ENCODE results near the gene MROH2A.

MROH2A gene

DNA sequence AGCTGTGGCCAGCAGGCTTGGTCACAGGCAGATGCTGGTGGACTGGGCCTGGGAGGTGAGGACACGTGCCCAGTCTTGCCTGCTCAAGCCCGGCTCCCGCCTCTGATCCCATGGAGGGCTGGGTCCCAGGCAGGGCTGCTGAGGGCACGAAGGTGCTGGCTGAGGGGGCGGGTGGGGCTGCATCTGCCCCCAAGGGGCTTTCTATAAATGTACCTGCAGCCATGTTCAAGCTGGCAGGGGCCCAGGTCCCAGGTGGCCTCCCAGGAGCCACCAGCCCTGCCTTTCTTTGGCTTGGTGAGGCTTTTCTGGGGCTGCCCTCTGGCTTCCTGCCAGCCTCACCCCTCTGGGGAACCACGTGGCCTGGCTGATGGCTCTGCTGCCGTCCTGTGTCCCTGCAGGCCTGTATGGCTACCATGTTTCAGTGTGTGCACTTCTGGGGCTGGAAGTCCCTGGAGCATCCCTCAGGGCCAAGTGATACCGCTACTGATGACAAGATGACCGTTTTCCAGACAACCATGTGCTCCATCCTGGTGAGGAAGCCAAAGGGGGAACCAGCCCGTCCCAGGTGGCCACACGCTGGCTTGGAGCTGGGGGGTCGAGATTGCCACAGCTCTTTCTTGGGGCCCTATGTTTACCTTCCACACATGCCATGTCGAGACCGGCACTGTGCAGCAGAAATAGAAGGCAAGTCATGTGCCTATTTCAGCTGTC, 53.0 kb downstream of the MROH2A start:
- Histone ChIP-seq H3K9me3 (ENCODE audit: control insufficient read depth, insufficient read depth, low read depth, low read length) (no peaks in the 10 kb centered on the region), H3K36me3 (ENCODE audit: control insufficient read depth in 2 of 2, insufficient read depth in 1 of 2, low read length in 2 of 2) (peaks cover 5 to 34% of the 10 kb centered on the region in 2 experiments; a peak in 2 of 3 replicates), H3K4me3 (ENCODE audit: low read depth, low read length) (no peak overlapping the region), H3K27ac (ENCODE audit: extremely low read depth, low read depth, low read length) (no peak overlapping the region), H3K4me1 (ENCODE audit: control insufficient read depth, insufficient read depth, low read length) (no peaks in the 10 kb centered on the region)
- TF ChIP-seq HOXA7 (CRISPR knock-in tag; IDR thresholded peaks at IDR 0.05; ENCODE audit: borderline replicate concordance), result no peak
- TF ChIP-seq, protein P1, sequence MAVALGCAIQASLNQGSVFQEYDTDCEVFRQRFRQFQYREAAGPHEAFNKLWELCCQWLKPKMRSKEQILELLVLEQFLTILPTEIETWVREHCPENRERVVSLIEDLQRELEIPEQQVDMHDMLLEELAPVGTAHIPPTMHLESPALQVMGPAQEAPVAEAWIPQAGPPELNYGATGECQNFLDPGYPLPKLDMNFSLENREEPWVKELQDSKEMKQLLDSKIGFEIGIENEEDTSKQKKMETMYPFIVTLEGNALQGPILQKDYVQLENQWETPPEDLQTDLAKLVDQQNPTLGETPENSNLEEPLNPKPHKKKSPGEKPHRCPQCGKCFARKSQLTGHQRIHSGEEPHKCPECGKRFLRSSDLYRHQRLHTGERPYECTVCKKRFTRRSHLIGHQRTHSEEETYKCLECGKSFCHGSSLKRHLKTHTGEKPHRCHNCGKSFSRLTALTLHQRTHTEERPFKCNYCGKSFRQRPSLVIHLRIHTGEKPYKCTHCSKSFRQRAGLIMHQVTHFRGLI (tag by site-specific recombination; IDR thresholded peaks at IDR 0.05), result no peak
- TF ChIP-seq GLIS1 (tag by site-specific recombination; IDR thresholded peaks at IDR 0.05), result peak; percentile 20; the same call in 1 of the 2 replicates
- peak; percentile 47 for TF ChIP-seq ZSCAN4 (tag by site-specific recombination; IDR thresholded peaks at IDR 0.05)
- no peak for TF ChIP-seq ZNF600 (tag by site-specific recombination; IDR thresholded peaks at IDR 0.05)
- ChIA-PET CTCF (interaction anchor here (2.3 kb wide), 1 partner anchor 377 kb away, joined by 6 read pairs; no protein-coding TSS in a partner anchor), POLR2A (interaction anchor here (1.0 kb wide), 1 partner anchor 14 kb away, joined by 3 read pairs; no protein-coding TSS in a partner anchor)

- TF ChIP-seq ZNF768 (tag by site-specific recombination; IDR thresholded peaks at IDR 0.05), result peak; percentile 68
- TF ChIP-seq SP7 (tag by site-specific recombination; IDR thresholded peaks at IDR 0.05), result no peak
- POLR2A ChIA-PET, result interaction anchor here (0.6 to 1.0 kb wide), 2 partner anchors 13 to 657 kb away, joined by 3 read pairs; no protein-coding TSS in a partner anchor
- CTCF ChIA-PET, result interaction anchor here (2.3 kb wide), 1 partner anchor 378 kb away, joined by 6 read pairs; no protein-coding TSS in a partner anchor
- H3K4me1 ChIP-seq (ENCODE audit: control insufficient read depth, insufficient read depth, low read length), result no peaks in the 10 kb centered on the region
- H3K27ac ChIP-seq (ENCODE audit: extremely low read depth, low read depth, low read length), result no peak overlapping the region
- no peak overlapping the region for H3K4me3 ChIP-seq (ENCODE audit: low read depth, low read length)
- no peaks in the 10 kb centered on the region for H3K9me3 ChIP-seq (ENCODE audit: control insufficient read depth, insufficient read depth, low read depth, low read length)
- H3K36me3 ChIP-seq (ENCODE audit: control insufficient read depth in 2 of 2, insufficient read depth in 1 of 2, low read length in 2 of 2), result peaks cover 9 to 40% of the 10 kb centered on the region in 2 experiments
These were observed 53.7 kb downstream of the MROH2A start for GRCh38 chr2:233831861-233832260.

DNA sequence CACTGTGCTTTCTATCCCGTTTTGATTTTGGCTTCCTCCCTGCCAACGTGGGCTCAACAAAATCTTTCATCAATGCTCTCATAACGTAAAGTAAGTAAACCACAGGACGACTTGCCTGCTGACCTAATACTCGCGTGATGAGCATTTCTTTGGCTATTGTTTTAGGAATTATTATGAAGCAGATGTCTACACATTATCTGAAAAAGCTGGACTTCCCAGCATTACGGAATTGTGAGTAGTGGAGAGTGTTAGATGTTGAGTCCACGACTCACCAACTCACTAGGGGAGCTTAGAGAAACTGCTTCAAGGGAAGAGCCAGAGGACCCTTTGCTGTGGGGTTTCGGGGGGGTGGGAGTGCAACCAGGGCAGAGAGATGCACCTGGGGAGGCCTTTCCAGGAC, 54.3 kb downstream of the MROH2A start:
- TF ChIP-seq, protein P2, sequence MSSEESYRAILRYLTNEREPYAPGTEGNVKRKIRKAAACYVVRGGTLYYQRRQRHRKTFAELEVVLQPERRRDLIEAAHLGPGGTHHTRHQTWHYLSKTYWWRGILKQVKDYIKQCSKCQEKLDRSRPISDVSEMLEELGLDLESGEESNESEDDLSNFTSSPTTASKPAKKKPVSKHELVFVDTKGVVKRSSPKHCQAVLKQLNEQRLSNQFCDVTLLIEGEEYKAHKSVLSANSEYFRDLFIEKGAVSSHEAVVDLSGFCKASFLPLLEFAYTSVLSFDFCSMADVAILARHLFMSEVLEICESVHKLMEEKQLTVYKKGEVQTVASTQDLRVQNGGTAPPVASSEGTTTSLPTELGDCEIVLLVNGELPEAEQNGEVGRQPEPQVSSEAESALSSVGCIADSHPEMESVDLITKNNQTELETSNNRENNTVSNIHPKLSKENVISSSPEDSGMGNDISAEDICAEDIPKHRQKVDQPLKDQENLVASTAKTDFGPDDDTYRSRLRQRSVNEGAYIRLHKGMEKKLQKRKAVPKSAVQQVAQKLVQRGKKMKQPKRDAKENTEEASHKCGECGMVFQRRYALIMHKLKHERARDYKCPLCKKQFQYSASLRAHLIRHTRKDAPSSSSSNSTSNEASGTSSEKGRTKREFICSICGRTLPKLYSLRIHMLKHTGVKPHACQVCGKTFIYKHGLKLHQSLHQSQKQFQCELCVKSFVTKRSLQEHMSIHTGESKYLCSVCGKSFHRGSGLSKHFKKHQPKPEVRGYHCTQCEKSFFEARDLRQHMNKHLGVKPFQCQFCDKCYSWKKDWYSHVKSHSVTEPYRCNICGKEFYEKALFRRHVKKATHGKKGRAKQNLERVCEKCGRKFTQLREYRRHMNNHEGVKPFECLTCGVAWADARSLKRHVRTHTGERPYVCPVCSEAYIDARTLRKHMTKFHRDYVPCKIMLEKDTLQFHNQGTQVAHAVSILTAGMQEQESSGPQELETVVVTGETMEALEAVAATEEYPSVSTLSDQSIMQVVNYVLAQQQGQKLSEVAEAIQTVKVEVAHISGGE (tag by site-specific recombination; conservative IDR thresholded peaks at IDR 0.05; ENCODE audit: low read depth), result no peak
- no peak for TF ChIP-seq ZEB2 (tag by site-specific recombination; IDR thresholded peaks at IDR 0.05)
- TF ChIP-seq HOXC10 (CRISPR knock-in tag; IDR thresholded peaks at IDR 0.05), result no peak
- no peak for TF ChIP-seq ZNF202 (tag by site-specific recombination; IDR thresholded peaks at IDR 0.05; ENCODE audit: borderline replicate concordance)
- ChIA-PET CTCF (interaction anchor here (0.6 to 2.3 kb wide), 9 partner anchors 45 to 549 kb away, joined by 3 to 6 read pairs (median 3); no protein-coding TSS in a partner anchor), POLR2A (interaction anchor here (0.6 to 0.9 kb wide), 2 partner anchors 13 to 658 kb away, joined by 3 read pairs; no protein-coding TSS in a partner anchor)
- H3K36me3 ChIP-seq (ENCODE audit: control insufficient read depth in 2 of 2, insufficient read depth in 1 of 2, low read length in 2 of 2), result peaks cover 15 to 46% of the 10 kb centered on the region in 2 experiments
- H3K27ac ChIP-seq (ENCODE audit: extremely low read depth, low read depth, low read length), result no peak overlapping the region
- H3K9me3 ChIP-seq (ENCODE audit: control insufficient read depth, insufficient read depth, low read depth, low read length), result no peaks in the 10 kb centered on the region
- no peaks in the 10 kb centered on the region for H3K4me1 ChIP-seq (ENCODE audit: control insufficient read depth, insufficient read depth, low read length)
- H3K4me3 ChIP-seq (ENCODE audit: low read depth, low read length), result no peak overlapping the region

All from HEK293 (cell line).